Suprapubic skin (tissue), 4 donors: ENCODE data around the gene CDK1. TPM values are rescaled to one million over a fixed set of nuclear protein-coding genes. Genes with fewer than 3 reads are reported as not detected.

ENCODE experiments used
- DNase-seq, 2 donors: peaks; one replicate each; pipeline ENCODE4 v3.0.0-alpha.2; 2019; ENCODE audit warnings: low spot score in 2 of 2
- H3K27ac ChIP-seq: fragments of 200-600 bp; sonication (generic); one replicate; pipeline ENCODE4 v1.5.1; 2019
- H3K27me3 ChIP-seq: fragments of 200-600 bp; sonication (generic); one replicate; pipeline ENCODE4 v1.5.1; 2019
- H3K36me3 ChIP-seq: fragments of 200-600 bp; sonication (generic); one replicate; pipeline ENCODE4 v1.5.1; 2019
- H3K4me1 ChIP-seq: fragments of 200-600 bp; sonication (generic); one replicate; pipeline ENCODE4 v1.5.1; 2019
- H3K4me3 ChIP-seq: fragments of 200-600 bp; sonication (generic); one replicate; pipeline ENCODE4 v1.5.1; 2019; ENCODE audit warnings: mild to moderate bottlenecking
- H3K9me3 ChIP-seq: fragments of 200-600 bp; sonication (generic); one replicate; pipeline ENCODE4 v1.5.1; 2019
- EP300 ChIP-seq: sonication (generic); formaldehyde crosslinking; IDR thresholded peaks from one replicate; pipeline ENCODE4 v1.6.1; 2017; ENCODE audit warnings: antibody characterized with exemption
- POLR2A ChIP-seq, 2 donors: fragments of 450-650 bp; IDR thresholded peaks; one replicate each; pipeline ENCODE4 v1.6.1; 2017; ENCODE audit warnings: antibody characterized with exemption in 2 of 2, mild to moderate bottlenecking in 2 of 2, moderate library complexity in 2 of 2
- POLR2AphosphoS5 ChIP-seq, 3 donors: sonication (generic); formaldehyde crosslinking; IDR thresholded peaks; one replicate each; pipeline ENCODE4 v1.6.1; 2017; ENCODE audit warnings: antibody characterized with exemption in 3 of 3
- WGBS: methylation state at CpG from one replicate; pipeline ENCODE4 v1.1.5; 2018; 5-methylcytosine and 5-hydroxymethylcytosine counted together
- total RNA-seq, 4 donors: library from RNA; depleted of rRNA; stranded (reverse); fragments of >200 nt; gene quantifications; one replicate each; pipeline ENCODE4 v1.1.0, GENCODE V29; 2016
- TF ChIP-seq, protein P1 (sequence below), 2 donors: fragments of 200-600 bp in 1 of 2; fragments of 450-650 bp in 1 of 2; sonication (generic) in 1 of 2; IDR thresholded peaks; one replicate each; pipeline ENCODE4 v1.5.1; 2016 to 2019; ENCODE audit warnings: antibody characterized with exemption in 2 of 2, mild to moderate bottlenecking in 1 of 2, moderate library complexity in 1 of 2

Gene CDK1
- 10 to 100 TPM in 1 of 4 donors, 1 to 10 TPM in 3; 4.8 to 14.3 (median 8.6) TPM for total RNA-seq

DNA sequence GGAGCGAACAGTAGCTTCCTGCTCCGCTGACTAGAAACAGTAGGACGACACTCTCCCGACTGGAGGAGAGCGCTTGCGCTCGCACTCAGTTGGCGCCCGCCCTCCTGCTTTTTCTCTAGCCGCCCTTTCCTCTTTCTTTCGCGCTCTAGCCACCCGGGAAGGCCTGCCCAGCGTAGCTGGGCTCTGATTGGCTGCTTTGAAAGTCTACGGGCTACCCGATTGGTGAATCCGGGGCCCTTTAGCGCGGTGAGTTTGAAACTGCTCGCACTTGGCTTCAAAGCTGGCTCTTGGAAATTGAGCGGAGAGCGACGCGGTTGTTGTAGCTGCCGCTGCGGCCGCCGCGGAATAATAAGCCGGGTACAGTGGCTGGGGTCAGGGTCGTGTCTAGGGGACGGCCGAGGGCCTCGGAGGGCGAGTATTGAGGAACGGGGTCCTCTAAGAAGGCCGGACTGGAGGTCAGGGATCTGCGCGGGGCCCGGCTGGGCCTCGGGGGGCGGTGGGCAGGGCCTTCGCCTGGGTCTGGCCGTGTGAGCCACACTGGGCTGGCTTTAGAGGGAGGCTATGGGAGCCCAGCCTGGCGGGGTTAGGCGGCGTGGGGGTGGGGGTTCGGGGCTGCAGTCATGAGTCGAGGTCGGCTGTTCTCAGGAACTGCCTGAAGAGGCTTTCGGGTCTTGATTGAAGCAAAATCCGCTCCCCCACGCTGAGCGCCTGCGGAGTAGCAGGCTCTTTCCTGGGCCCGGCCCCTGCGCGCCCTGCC, at the start of gene CDK1:
TSS of gene CDK1 (plus strand) at position 265 of the 757 bp plus-strand sequence. CDS start 1,688 bp downstream, outside the sequence.
- Histone ChIP-seq H3K4me1 (peaks cover 30% of the 10 kb centered on the region), H3K27me3 (no peaks in the 10 kb centered on the region), H3K9me3 (no peaks in the 10 kb centered on the region), H3K4me3 (peak within 1 kb of the TSS; percentile 82), H3K27ac (no peak within 1 kb of the TSS), H3K36me3 (no peaks in the 10 kb centered on the region)
- 0% methylated on average over 34 of the region's 58 CpGs for WGBS
- DNase-seq = peak; percentile 95
- TF ChIP-seq POLR2AphosphoS5 (IDR thresholded peaks at IDR 0.05) (no peak), POLR2A (IDR thresholded peaks at IDR 0.05) (no peak), EP300 (no peak)
- TF ChIP-seq, protein P1, sequence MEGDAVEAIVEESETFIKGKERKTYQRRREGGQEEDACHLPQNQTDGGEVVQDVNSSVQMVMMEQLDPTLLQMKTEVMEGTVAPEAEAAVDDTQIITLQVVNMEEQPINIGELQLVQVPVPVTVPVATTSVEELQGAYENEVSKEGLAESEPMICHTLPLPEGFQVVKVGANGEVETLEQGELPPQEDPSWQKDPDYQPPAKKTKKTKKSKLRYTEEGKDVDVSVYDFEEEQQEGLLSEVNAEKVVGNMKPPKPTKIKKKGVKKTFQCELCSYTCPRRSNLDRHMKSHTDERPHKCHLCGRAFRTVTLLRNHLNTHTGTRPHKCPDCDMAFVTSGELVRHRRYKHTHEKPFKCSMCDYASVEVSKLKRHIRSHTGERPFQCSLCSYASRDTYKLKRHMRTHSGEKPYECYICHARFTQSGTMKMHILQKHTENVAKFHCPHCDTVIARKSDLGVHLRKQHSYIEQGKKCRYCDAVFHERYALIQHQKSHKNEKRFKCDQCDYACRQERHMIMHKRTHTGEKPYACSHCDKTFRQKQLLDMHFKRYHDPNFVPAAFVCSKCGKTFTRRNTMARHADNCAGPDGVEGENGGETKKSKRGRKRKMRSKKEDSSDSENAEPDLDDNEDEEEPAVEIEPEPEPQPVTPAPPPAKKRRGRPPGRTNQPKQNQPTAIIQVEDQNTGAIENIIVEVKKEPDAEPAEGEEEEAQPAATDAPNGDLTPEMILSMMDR (IDR thresholded peaks at IDR 0.05) = no peak

DNA sequence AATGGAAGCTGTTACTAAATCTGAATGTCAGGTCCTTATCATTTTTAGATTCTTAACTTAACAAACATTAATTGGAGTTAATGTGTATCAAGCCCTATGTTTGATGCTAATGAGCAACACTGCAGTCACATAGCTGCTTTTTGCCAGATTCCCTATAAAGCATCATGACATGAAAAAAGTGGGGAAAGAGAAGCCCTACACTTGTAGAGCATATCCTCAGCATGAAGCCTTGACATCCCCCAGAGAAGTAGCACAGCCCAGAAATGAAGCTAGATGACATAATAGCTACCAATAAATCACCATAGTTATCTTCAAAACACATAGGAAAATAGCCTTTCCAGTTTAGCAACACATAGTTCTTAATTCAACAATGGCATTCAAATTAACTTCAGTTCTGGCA, 49.2 kb upstream of the CDK1 start:
- Histone ChIP-seq H3K4me3 (no peak overlapping the region), H3K36me3 (no peaks in the 10 kb centered on the region), H3K27ac (no peak overlapping the region), H3K27me3 (peaks cover 12% of the 10 kb centered on the region), H3K9me3 (no peaks in the 10 kb centered on the region), H3K4me1 (peaks cover 12% of the 10 kb centered on the region)
- TF ChIP-seq POLR2AphosphoS5 (IDR thresholded peaks at IDR 0.05) = no peak
- TF ChIP-seq POLR2A (IDR thresholded peaks at IDR 0.05) = no peak
- TF ChIP-seq, protein P1 (IDR thresholded peaks at IDR 0.05) = no peak
- no peak for TF ChIP-seq EP300
- DNase-seq = no peak

DNA sequence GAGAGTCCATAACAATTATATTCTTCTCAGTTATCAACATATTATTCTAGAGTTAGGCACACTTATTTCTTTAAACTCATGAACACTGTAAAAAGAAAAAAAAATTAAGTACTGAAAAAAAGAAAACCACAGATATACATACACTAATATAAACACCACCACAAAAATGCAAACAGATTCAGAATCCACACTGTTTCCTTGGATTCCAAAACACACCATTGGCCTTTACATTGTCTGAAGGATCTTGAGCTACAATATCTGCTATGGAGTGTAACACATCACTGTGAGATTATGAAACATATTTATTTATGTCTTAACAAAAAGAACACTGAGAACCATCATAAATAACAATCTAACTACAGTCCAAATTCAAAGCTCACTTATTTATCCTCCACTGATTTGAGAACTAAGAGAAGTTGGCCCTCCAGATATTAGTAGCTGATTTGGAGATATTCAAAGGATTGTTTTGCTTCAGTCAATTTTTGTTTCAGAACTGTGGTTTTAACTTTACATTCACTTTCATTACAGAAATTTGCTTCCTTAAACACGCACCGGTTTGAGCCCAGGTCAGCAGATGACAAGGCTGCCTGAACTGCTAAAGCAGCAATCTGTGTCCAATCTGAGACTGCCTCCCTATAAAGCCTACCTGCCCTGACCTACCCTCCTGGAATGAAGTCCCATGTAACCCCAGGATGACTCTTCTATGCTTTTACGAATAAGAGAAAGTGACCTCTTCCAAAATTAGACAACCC, 47.0 kb upstream of the CDK1 start:
- Histone ChIP-seq H3K36me3 (no peaks in the 10 kb centered on the region), H3K9me3 (no peaks in the 10 kb centered on the region), H3K4me3 (peak overlapping the region; percentile 72), H3K4me1 (peaks cover 16% of the 10 kb centered on the region), H3K27me3 (peaks cover 13% of the 10 kb centered on the region), H3K27ac (peak overlapping the region; percentile 88)
- 42% methylated on average over 3 of the region's 3 CpGs for WGBS
- no peak for DNase-seq
- TF ChIP-seq EP300 (no peak), POLR2AphosphoS5 (IDR thresholded peaks at IDR 0.05) (no peak), POLR2A (IDR thresholded peaks at IDR 0.05) (no peak)
- TF ChIP-seq, protein P1 (IDR thresholded peaks at IDR 0.05) = no peak

DNA sequence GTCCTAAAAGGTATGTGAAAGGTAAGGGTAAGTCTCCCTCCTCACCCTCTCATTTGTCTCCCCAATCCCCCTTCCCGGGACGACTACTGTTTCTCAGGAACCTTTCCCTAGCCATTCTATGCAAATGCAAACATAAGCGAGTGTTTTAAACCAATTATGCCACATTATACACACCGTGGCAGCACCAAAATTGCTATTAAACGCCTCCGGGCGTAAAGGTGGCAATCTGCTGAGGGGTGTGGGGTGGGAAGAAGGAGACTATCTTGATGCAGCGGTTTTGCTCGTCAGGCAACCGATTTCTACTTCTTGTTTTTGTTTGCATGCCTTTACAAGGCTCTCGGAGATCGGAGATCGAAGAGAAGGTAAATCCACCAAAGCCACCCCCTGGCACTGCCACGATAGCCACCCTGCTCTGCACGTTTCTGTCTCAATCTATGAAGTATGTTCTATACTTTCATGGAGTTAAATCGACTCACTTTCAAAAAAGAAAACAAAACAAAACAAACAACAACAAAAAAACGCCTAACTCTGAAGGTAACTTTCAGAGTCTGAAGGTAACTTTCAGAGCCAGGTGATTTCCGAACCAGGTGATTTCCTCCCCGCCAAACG, 46.0 kb upstream of the CDK1 start:
- TF ChIP-seq POLR2A (IDR thresholded peaks at IDR 0.05) (no peak), POLR2AphosphoS5 (IDR thresholded peaks at IDR 0.05) (no peak), EP300 (no peak)
- TF ChIP-seq, protein P1 (IDR thresholded peaks at IDR 0.05) = no peak
- H3K4me3 ChIP-seq = peak overlapping the region; percentile 72
- peaks cover 13% of the 10 kb centered on the region for H3K27me3 ChIP-seq
- no peak for DNase-seq
- H3K9me3 ChIP-seq = no peaks in the 10 kb centered on the region
- H3K27ac ChIP-seq = peak overlapping the region; percentile 88
- peaks cover 16% of the 10 kb centered on the region for H3K4me1 ChIP-seq
- no peaks in the 10 kb centered on the region for H3K36me3 ChIP-seq
- 28% methylated on average over 20 of the region's 20 CpGs for WGBS
